Stimulated activated CD8-positive, alpha-beta memory T cell treated with anti-CD3 and anti-CD28 coated beads, Interleukin-7, amount 100 ng/mL, for 48 hours (primary cell): ENCODE results near the gene LRMDA.

Experiments
- DNase-seq, 2 donors: peaks; one replicate each; pipeline ENCODE4 v3.0.0-alpha.2; 2020; ENCODE audit warnings: low read depth in 1 of 2; ENCODE audit errors: extremely low read depth in 1 of 2

LRMDA gene

DNA sequence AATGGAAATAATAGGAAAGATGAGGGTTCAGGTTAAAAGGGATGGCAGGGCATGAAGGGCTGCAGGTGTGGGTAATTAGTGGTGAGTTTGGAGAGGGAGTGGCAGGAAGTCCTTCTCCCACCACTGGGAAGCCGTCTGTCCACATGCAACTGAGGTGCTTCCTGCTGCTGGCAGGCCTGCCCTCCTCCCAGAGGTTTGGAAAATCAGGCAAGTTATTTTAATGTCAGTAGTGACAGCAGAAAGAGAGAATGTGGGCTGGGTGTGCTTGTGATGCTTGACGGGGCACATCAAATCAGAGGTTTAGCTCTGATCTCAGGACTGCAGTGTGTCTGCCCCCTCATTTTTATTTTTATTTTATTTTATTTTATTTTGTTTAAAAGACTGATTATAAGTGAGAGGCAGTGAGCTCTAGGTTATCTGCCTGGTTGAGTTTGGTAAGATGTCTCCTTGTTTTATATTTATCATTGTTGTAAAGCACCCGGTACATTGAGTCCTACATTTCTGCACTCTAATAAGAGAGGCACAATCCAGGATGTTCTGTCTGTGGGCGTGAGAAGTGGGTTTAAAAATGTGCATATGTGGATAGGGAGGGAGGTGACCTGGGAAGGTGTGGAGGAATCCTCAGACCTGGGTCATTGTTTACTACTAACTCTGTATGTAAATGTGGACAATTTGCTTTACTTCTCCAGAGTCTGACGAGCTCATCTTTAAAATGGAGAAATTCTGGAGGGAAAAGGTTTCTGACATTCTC is 504.4 kb downstream of the LRMDA start:
- DNase-seq = no peak

DNA sequence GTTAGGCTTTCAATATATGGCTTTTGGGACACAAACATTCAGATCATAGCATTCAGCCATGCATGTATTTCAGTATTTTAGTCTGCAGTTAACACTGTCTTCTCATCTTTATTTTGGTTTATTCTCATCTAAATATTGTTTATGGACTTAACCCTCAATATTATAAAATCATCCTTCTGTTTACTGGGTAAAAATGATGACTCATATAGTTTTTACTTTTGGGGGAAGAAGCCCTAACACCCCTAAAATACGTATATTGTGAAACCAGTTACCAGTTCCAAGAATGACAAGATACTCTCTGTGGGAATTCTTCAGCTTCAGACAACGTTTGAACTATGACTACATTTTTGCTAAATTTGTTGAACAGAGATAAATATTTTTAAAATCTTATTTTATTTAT is 505.4 kb downstream of the LRMDA start:
- DNase-seq = no peak

DNA sequence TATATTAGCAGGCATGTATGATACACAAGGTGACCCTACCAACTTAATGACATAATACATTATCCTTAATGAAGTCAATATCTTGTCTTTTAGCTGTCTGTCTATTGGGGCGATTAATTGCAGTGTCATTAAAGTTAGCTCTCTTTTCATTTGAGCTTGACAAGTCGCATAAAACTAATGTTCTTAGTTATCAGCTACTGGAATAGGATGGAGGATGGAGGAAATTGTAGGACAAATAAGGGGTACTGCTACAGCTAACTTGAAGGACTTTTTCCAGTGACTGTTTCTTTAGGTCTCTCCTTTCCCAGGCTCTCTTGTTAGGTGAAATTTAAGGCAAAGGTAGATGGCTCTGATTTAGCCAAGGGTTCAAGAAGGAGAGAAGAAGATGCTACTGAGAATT is 506.4 kb downstream of the LRMDA start:
- DNase-seq = no peak

DNA sequence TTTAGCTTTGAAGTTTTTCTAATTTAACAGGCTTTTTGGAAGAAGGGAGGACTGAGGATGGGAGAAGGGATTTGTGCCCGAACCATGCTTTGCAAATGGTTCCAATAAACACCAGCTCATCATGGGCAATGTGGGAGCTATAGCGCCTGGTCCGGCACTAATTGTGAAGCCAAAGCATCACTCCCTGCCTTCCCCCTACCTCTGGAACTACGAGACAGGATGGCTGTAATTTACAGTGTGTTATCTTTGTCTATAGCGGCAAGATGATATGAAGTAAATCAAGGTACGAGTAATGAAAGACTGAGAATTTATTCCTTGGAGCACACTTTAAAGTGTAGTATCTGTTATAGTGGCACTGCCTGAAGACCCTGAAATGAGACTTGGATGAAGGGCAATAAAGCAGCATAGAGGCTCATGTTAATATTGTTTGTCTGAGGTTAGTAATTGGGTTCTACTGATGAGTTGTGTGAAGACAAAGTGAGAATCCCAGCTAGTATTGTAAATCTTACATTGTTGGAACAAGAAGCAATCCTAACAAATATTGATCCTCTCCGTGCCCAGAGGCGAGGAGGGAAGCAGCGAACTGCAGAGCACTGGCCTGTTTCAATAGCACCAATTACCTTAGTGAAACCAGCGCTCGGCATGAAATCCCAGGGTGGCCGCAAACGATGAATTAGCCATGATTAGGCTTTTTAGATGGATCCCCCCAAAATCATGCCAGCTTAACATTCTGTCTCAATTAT is 507.1 kb downstream of the LRMDA start:
- DNase-seq = no peak

DNA sequence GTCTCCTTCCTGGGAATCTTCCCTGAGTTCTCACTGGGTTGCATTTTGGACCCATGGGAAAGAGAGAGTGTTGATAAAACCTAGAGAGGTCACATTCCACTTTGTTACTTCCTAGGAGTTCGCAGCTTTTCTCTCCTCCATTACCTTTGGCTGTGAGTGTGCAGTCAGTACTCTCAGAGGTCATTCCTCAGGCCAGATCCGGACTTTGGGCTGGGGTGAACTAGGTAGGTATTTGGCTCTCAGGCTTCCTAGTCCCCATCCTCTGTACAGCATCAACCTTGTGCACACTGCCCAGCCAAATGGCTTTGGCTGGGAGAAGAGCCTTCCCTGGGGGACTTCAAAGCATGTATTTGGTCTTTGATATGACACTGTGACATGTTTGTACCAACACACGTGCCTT is 508.1 kb downstream of the LRMDA start:
- DNase-seq = no peak

DNA sequence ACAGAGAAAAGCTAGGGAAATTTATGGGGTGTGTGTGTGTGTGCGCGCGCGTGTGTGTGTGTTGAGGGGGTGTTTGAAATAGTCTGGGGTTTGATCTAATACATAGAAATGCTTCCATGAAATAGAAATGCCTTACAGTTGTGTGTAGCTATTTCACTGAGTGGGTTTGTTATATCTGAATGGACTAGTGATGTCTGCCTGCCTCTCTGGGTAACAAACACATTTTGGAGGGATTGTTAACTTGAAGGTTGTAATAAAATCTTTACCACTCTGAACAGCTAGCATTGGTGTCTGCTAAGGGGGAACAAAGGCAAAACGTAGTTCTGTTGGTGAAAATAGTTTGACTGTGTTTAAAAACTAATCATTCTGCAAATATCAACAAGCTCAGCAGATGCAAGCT is 509.3 kb downstream of the LRMDA start:
- DNase-seq = no peak

DNA sequence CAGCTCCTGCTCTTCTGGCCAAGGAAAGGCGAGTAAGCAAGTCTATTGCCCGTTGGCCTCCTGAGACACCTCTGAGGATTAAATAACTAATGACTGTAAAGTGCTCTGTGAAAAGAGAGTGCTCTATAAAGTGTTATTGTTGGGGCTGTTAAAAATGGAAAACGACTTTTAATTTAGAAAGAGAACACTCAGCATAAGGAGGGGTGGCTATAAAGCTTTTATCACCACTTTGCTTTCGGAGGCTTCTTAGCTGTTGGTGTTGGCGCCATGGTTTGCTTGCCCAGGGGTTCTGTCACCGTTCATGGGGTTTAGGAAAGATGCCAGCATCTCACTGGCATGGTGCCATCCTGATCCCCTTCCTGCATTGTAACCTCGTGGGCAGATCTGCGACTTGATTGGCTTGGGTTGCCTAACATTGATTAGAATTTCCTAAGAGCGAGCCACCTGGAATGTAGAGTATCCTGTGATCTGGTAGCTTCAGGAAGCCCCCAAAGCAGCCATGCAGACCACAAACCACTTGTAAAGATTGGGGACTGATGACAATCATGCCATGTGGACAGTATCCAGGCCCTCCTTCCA is 509.9 kb downstream of the LRMDA start:
- DNase-seq = no peak

DNA sequence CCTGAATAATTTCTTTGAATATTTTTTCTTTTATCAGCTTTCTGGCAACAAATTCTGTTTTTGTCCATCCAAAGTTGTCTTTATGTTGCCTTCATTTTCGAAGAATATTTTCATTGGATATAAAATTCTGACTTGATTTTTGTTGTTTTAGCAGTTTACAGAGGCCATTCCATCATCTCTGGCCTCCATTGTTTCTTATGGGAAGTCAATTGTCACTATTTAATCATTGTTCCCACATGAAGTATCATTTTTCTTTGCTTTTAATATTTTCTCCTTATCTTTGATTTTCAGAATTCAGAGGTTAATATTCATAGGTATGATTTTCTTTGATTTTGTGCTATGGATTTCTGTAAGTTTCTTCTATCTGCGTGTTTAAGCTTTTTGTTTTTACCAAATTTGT is 512.6 kb downstream of the LRMDA start:
- no peak for DNase-seq

DNA sequence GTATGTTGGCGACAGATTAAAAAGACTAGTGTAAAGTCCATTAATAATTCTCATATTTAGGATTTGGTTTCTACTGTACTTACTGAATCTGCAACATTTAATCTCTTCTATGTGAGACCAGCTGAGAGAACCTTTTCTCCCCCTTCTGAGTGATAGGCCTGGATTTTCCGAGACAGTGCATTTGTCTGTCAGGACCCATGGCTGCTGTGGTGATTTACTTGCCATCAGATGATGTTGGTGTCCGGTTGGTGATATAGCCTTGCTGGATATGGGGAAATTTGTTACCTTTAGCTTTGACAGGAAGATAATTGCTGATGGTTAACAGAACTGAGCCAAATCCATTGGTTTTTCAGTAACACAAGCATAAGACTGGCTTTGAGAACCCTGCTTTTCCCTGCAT is 517.2 kb downstream of the LRMDA start:
- no peak for DNase-seq

DNA sequence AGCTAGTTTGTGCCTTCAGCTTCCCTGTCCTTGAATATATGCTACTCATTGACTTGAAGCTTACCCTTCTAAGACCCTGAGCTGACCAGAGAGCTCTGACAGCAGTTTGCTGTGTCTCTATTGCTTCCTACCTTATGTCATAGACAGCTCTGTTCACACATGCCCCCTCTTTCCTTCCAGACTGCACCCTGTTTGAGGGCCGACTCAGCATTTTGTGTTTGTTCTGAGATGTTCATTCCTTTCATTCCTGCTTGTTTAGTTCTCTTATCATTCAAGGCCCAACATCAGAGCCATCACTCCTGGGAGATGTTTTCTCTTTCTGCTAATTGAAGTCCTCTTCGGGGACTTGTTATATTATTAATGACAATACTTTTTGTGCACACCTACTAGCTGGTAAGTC is 518.9 kb downstream of the LRMDA start:
- no peak for DNase-seq

DNA sequence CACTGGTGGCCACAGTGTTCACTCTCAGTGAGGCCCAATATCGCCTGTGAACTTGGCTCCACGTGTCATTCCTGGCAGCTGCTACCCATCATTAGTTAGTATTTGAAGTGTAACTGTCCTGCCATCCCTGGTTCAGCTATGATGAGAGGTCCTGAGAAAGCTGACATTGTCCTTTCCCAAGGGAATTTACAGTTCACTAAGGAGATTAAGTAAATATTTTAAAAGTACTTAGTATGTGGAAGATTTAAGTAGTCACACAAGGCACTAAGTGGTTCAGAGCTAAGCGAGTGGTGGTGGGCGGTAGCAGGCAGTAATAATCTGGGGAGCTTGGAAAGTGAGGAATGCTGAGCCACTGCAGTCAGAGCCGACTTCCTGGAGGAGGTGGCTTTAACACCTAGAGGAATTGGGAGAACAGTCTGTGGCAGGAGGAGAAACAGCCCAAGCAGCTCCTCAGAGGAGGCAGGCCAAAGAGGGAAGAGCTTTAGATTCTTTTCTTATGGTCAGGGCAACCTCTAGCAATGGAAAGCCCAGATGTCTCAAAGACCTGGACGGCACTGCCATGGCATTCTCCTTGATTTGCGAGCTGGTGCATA is 519.7 kb downstream of the LRMDA start:
- no peak for DNase-seq

DNA sequence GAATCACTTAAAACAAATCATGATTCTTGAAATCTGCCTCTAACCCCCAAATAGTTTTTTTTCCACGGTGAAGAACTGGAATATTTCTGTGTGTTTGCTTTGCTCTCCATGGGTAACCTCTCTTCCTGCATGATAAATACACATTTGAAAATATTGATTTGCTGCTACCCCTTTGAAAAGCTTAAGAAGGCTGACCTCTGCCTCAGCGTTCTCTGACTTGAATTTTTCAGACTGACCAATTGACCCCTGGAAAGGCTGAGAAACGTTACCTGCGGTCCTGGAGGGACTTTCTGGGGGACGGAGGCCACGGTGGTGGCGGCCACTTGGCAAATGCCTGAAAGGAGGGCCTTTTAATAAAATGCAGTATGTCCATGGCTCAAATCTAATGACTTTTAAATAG is 520.2 kb downstream of the LRMDA start:
- DNase-seq = no peak

DNA sequence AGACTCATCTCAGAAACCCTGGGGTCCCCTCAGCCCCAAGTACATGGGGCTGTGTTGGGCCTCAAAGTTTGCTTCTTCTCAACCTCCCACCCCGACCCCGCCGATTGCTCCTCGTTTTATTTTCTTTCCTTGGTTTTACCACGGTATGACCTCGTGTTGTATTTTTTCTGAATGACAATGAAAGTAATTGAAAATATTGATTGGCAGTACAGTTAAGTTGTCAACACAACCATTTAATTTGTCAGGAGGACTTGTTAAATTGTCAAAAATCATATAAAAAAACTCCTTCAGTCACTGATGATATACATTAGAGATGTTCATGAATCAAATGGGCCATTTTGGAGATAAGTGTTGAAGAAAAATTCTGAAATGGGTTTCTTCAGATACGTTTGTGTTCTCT is 520.7 kb downstream of the LRMDA start:
- no peak for DNase-seq

DNA sequence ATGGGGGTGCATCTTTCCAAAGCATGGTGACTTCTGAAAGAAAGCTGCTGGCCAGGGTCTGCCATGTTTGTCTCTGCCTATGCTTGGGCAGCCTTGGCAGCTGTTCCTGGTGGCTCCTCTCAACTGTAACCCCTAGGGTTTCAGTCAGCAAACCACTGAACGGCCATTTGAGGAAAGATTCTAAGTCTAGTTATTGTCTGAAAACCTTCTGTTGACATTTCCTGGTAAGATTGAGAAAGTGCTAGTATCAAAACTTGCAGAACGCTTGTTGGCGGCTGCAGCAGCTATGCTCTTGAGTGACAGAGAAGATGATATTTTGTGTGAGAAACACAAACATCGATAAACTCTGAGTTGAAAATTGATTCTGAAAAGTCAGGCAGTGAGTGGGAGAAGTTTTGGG is 523.1 kb downstream of the LRMDA start:
- DNase-seq = no peak

DNA sequence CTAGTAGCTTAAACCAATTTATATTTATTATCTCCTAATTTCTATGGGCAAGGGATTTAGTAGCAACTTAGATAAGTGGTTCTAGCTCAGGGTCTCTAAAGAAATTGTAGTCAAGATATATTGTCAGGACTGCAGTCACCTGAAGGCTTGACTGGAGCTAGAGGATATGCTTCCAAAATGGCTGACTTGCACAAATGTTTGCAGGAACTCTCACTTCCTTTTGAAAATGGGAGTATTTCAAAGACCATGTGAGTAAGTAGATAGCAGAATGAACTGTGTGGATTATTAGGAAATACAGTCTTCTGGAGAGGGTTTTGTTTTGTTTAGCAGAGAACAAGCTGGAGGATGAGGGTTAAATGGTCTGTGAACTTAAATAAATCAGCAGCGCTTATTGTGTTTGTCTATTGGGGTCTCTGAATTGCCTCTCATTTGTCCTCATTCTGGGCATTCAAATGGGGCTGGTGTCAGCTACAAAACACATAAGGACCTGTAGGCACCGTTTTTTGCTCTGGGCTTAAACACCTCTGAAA is 524.6 kb downstream of the LRMDA start:
- no peak for DNase-seq

DNA sequence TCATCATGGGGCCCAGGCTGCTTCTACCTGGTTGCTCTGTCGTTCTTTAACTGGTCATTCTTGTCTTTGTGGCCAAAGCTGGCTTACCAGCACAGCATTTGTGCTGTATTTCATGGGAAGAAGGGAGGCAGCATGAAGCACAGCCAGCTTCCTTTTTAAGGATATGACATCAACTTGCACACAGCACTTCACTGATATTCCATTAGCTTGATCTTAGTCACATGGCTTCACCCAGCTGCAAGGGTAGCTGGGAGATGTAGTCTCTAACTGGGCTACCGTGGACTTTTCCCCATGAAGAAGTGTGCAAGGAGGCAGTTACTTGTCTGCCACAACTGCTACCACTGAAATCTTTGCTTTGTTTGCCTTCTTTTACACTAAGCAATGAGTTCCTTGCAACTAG is 525.2 kb downstream of the LRMDA start:
- DNase-seq = no peak

DNA sequence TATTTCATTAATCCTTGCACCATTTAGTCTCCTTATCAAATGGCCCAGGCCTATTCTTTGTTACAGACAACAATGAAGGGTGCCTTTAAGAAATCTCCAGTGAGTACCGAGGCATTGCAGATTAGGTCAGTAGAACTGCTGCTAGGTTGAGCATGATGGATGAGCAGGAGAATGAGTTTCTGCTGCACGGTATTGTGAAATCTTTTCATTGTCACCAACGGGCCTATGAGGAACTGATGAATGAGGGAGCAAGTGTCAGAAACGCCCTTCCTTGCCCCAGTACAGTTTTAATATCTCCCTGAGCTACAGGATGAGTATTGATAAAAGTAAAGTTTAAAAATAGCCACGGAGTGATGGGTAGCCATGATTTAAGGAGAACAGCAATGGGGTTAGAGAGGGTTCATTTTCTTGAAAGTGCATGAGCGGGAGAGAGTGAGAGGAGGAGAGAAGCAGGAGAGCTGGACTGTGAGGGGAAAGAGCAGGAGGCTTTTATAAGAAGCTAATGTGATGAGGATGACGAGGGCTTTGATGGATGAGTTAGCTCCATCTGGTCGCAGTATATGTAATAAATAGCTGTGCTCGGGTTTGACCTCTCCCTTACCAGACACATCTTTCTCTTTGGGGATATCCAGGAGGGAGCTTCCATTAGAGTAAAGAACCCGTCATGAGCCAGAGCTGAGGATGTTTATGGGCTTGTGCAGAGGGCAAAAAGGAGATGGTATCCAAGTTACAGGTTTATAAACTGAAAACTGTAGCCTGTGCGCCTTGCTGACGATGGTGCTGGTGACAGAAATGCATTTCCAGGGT is 526.1 kb downstream of the LRMDA start:
- DNase-seq = no peak

DNA sequence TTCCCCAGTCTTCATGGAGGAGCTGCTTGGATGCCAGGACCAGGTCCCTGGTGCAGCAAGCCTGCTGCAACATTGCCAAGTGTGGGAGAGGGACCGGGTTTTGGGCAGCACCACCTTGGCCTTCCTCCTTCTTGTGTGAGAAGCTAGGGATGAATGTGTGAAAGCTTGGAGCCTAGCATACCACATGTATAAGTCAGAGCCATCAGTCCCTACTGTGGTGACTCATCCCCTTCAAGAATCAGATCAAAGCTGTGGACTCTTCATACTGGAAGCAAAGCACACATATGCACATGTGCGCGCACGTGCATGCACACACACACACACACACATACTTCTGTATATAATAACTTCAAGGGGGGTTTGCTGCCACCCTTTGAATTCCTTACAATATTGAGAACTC is 527.8 kb downstream of the LRMDA start:
- DNase-seq = no peak

DNA sequence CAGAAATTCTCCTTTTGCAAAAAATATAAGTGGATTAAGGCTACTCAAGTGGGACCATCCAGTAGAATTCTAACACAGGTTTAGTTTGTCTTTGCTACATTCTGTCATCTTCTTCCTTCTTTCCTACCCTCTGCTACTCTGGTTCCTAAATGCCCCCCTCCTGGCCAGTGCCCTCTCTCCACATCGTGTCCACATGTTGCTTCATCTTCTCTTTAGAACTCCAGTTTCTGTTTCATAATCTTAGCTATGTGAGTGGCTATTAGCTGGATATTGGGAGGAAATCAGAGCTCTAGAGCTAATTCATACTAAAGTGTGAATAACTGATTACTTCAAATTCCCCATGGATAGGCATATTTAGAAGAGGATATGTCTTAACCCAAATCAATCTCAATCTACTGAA is 528.5 kb downstream of the LRMDA start:
- no peak for DNase-seq

DNA sequence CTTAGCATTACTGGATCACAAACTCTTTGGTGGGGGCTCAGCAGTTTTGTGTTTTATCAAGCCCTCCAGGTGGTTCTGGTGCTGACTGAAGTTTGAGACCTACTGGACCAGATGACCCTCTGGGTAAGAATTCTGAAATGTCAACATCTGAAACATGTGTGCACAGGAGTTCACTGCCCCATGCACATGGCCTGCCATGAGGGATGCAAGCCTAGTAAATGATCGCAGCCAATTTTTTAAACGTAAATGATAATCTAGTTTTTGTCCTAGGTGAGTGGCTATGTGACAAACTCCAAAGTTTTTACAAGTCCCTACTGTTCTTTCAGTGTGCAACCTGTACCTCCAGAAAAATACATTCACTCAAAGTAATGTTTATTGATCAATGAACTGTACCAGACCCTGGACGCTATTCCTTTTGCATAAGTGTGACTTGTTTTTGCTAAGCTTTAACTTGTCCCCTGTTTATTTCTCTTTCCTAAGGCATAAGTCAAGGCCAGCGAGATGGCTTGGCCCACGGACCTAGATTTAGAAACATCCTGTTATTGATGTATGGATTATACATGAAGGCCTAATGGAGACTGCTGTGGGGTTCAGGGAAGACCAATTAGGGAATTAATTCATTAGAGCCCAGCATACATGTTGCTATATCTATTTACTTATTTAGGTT is 531.1 kb downstream of the LRMDA start:
- no peak for DNase-seq
